Subcutaneous adipose tissue (tissue), 4 donors: ENCODE results near the gene ITPK1. TPM values are rescaled to one million over a fixed set of nuclear protein-coding genes. Genes with fewer than 3 reads are reported as not detected.

Experiments
- total RNA-seq, 4 donors: library from RNA; depleted of rRNA; stranded (reverse); fragments of >200 nt; gene quantifications; one replicate each; pipeline ENCODE4 v1.1.0, GENCODE V29; 2016
- TF ChIP-seq, protein P1 (sequence below): fragments of 450-650 bp; IDR thresholded peaks from one replicate; pipeline ENCODE4 v1.5.1; 2016; ENCODE audit warnings: low read depth, mild to moderate bottlenecking, control low read depth, antibody characterized with exemption, moderate library complexity

Gene ITPK1
- total RNA-seq, 4 donors from 2014 or later: 53.4 to 109 (median 60.3) TPM

DNA sequence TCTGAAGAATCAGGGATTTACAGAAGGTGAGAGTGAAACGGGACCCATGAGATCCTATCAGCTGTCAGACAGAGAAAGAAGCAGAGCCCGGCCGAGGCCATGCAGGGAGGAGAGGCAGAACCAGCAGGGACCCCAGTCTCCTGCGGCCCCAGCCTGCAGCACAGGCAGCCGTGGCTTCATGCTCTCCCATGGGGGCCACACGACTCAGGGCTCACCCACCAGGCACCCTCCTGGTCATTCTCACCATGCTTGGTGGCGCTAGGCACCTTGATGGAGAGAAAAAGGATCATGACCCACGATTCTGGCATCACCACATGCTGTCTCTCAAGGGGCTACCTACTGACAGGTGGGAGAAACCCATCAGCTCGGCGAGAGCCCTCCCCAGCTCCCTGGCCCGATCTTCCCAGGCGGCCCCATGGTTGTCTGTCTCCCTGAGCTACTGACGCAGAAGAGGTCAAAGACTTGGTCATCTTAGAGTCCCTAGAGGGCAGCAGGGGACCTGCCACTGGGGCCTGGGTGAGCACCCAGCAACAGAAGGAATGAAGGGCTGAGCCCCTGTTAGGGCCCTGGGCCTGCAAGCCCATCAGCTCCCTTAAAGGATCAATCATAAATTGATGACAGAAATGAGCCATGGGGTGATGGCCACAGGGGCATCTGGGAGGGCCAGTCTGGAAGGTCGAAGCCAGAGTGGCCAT is 58.0 kb downstream of the ITPK1 start:
- TF ChIP-seq, protein P1, sequence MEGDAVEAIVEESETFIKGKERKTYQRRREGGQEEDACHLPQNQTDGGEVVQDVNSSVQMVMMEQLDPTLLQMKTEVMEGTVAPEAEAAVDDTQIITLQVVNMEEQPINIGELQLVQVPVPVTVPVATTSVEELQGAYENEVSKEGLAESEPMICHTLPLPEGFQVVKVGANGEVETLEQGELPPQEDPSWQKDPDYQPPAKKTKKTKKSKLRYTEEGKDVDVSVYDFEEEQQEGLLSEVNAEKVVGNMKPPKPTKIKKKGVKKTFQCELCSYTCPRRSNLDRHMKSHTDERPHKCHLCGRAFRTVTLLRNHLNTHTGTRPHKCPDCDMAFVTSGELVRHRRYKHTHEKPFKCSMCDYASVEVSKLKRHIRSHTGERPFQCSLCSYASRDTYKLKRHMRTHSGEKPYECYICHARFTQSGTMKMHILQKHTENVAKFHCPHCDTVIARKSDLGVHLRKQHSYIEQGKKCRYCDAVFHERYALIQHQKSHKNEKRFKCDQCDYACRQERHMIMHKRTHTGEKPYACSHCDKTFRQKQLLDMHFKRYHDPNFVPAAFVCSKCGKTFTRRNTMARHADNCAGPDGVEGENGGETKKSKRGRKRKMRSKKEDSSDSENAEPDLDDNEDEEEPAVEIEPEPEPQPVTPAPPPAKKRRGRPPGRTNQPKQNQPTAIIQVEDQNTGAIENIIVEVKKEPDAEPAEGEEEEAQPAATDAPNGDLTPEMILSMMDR: no peak

DNA sequence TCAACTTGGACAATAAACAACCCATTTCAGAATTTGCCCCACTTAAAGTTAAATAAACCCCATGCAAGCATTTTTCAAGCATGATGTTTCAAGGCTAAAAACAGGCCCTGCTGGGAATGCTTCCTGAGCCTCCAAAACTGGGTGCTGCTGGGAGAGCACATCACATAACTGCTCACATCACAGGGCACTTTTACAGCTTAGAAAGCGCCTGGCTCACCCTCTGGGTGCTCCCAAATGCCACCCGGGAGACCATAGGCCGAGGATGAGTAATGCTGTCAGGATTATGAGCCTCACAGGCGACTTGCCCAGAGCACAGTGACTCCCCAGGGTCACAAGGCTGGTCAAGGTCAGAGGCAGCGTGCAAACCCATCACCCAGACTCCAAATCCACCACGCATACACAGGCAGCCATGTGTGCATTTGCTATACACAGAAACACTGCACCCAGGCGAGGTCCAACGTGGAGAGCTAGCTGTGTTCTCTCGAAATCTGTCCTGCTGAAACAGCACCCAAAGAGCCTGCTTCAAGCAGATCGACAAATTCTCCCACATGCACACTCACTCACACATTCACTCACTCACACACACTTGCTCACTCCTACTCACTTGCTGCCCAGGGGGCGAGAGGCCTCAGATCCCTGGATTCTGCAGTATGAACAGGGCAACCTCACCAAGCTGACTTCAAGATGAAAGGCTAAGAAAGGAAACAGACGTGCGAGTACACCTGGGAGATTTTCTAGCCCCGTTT is 58.7 kb downstream of the ITPK1 start:
- TF ChIP-seq, protein P1: no peak

DNA sequence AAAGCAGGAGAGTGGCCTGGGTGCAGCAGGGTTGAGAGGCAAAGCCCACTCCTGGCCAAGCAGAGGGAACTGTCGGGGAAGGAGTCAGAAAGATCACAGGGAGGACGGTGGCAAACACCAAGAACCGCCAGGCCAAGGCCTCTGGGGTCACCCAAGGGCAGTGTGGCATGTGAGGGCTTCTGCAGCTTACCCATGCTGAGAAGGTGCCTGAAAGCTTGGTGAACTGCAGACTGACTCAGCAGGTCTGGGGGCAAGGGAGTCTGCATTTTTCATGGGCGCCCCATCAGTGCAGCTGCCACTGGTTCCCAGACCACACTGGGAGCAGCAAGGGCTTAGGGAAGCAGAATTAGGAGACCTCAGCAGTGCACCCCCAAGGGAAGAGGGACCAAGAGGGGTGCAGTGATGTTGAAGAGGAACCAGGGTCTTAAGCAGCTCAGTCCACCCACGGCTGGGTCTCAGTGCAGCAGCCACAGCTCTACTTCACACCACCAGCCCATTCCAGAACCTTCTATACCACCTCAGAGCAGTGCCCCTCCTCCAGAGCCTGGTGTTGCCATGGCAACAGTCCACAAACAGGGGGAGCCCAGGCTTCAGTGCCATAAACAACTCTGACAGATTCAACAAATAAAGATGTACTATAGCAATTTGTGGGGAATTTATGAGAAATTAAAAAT is 59.4 kb downstream of the ITPK1 start:
- TF ChIP-seq, protein P1: no peak

DNA sequence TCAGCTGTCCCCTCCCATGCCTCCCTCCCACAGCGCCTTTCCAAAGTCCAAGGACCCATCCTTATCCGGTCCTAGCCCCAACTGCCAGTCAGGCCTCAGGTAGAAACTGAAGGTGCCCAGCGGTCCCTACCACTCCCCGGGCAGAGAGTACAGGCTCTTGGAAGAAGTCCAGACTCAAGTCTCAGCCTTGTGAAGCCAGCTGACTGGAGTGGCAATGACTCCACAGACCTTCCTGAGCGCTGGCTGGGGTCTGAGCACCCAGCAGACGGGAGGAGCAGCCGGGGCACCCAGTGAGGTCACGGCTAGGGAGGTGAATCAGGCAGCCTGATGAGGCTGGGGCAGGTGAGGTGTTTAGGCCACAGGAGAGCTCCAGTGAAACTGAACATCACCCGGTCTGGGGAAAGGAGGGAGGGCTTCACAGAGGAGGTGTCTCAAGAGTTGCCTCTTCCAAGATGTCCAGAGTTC is 60.0 kb downstream of the ITPK1 start:
- TF ChIP-seq, protein P1: no peak

DNA sequence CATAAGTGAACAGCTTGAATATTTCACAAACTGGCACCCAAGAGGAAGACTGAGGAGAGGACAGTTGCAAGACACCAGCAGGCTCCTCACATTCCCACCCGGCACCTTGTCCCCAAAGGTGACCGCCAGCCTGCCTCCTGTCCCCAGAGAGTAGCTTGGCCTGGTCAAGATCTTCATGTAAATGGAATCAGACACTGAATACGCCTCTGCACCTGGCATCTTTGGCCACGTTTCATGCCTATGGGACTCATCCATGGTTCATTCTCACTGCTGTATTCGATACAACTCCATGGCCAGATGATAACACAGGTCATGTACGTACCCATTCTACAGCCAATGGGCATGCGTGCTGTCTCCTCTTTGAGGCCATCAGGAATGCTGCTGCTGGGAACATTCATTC is 60.8 kb downstream of the ITPK1 start:
- TF ChIP-seq, protein P1: no peak

DNA sequence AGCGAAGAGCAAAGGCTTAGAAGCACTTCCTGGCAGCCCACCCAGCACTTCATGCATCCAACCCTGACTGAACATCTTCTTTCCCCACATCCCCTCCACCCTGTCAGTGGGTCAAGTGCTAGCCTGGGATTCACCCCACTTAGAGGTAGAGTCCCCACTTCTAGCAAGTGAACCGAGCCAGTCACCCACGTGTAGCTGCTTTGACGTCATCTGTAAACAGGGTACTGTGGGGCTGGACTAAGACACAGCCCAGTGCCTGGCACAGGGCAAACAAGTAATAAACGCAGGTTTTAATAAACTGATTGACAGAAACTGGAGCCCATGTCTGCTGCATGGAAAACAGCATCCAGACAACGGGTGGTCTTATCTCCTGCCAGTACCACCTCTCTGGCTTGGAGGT is 61.7 kb downstream of the ITPK1 start:
- TF ChIP-seq, protein P1: no peak
